ENCODE measurements around the gene FRAT1. TPM values are rescaled to one million over a fixed set of nuclear protein-coding genes. Genes with fewer than 3 reads are reported as not detected.

FRAT1 gene
- total and polyA plus RNA-seq, 2 of the 4 experiments (the other 2 are of a cell fraction) = 0.54 to 0.89 TPM

DNA sequence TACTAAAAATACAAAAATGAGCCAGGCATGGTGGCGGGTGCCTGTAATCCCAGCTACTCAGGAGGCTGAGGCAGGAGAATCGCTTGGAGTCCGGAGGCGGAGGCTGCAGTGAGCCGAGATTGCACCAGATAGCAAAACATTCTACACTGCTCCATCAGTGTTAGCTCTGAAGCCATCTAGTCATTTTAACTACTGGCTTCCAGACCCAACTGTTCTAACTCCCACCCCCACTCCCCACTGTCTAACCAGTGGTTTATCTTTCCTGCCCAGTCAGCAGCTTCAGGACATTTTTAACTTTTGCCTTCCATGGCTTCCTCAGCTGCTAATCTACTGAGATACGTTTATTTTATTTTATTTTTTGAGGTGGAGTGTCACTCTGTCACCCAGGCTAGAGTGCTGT lies 6.2 kb upstream of the FRAT1 start:
- 80% methylated on average over 1 of the region's 6 CpGs; no CpG with 5 or more reads in 1 of the 2 experiments for WGBS, 2 experiments (ENCODE audit: extremely low coverage in 2 of 2, insufficient read length in 1 of 2)
- no peak overlapping the region for H3K18ac ChIP-seq (ENCODE audit: low read depth, low read length)
- no peak overlapping the region for H3K4me2 ChIP-seq (ENCODE audit: low read depth, low read length)
- no peak overlapping the region for H3K4me3 ChIP-seq (ENCODE audit: insufficient read depth, low read depth, low read length)
- H3K4ac ChIP-seq (ENCODE audit: low read depth, low read length) = no peak overlapping the region
- no peak for TF ChIP-seq RAD21 (IDR thresholded peaks at IDR 0.05; ENCODE audit: low read length)
- no peak for TF ChIP-seq FOS (IDR thresholded peaks at IDR 0.05; ENCODE audit: low read depth, low read length)
- no peak for TF ChIP-seq RCOR1 (IDR thresholded peaks at IDR 0.05; ENCODE audit: insufficient replicate concordance, low read length)
- no peak for TF ChIP-seq USF2 (IDR thresholded peaks at IDR 0.05; ENCODE audit: low read depth, low read length)
- TF ChIP-seq SMC3 (IDR thresholded peaks at IDR 0.05; ENCODE audit: low read depth, low read length) = no peak
- TF ChIP-seq ELK1 (IDR thresholded peaks at IDR 0.05; ENCODE audit: borderline replicate concordance, low read depth, low read length) = no peak
- no peak for TF ChIP-seq BHLHE40 (IDR thresholded peaks at IDR 0.05; ENCODE audit: low read depth, low read length)
- no peak for TF ChIP-seq RFX5 (IDR thresholded peaks at IDR 0.05; ENCODE audit: low read depth, low read length)
- no peak for TF ChIP-seq MAFK (IDR thresholded peaks at IDR 0.05; ENCODE audit: low read depth, low read length)
- no peaks in the 10 kb centered on the region for H3K36me3 ChIP-seq (ENCODE audit: control insufficient read depth, insufficient read depth, low read length)
- POLR2A ChIA-PET (ENCODE audit: unreplicated experiment) = no interaction called here
- in situ Hi-C loops (cut with MboI; ENCODE audit: low sequenced_read_pairs) (no loop called here), dilution Hi-C loops (cut with HindIII; ENCODE audit: low sequenced_read_pairs, unreplicated experiment) (no loop called here), intact Hi-C loops (cut with micrococcal nuclease) (no loop called here)
- no peak overlapping the region for H3K9ac ChIP-seq (ENCODE audit: low read depth, low read length)
- H2BK15ac ChIP-seq (ENCODE audit: low read depth, low read length) = no peak overlapping the region
- H4K91ac ChIP-seq (ENCODE audit: insufficient read depth, low read depth, low read length) = no peak overlapping the region
- no peaks in the 10 kb centered on the region for H3K9me1 ChIP-seq (ENCODE audit: insufficient read depth, low read length)
- H3K23ac ChIP-seq (ENCODE audit: low read depth, low read length) = no peak overlapping the region
- no peak overlapping the region for H2AK9ac ChIP-seq (replicated peaks; ENCODE audit: low read depth, low read length, poor library complexity)
- no peak overlapping the region for H2AFZ ChIP-seq (replicated peaks; ENCODE audit: low read length, poor library complexity)
- H3K27ac ChIP-seq (ENCODE audit: insufficient read depth, low read length) = no peak overlapping the region
- CTCF ChIA-PET = no interaction called here
- no peak overlapping the region for H2BK120ac ChIP-seq (ENCODE audit: low read depth, low read length)
- H4K20me1 ChIP-seq (ENCODE audit: insufficient read depth, low read length) = no peaks in the 10 kb centered on the region
- H3K14ac ChIP-seq (replicated peaks; ENCODE audit: low read depth, low read length) = no peak overlapping the region
- no peak overlapping the region for H4K8ac ChIP-seq (ENCODE audit: low read depth in 2 of 2, low read length in 2 of 2)
- no peak overlapping the region for H4K5ac ChIP-seq (ENCODE audit: low read depth, low read length)
- ATAC-seq (ENCODE audit: low read depth) (no peak), DNase-seq (no peak)
- no peaks in the 10 kb centered on the region for H3K79me1 ChIP-seq (ENCODE audit: low read depth in 1 of 2, low read length in 2 of 2)
- no peak overlapping the region for H3K56ac ChIP-seq (ENCODE audit: extremely low read depth, insufficient read depth, low read length)
- no peak overlapping the region for H2BK5ac ChIP-seq (ENCODE audit: low read depth, low read length, poor library complexity, severe bottlenecking)
- no TSS peak for BruUV-seq (replicated peaks)
- H2BK20ac ChIP-seq (ENCODE audit: low read depth, low read length) = no peak overlapping the region
- H2AK5ac ChIP-seq (ENCODE audit: low read depth, low read length) = no peak overlapping the region
- no peaks in the 10 kb centered on the region for H3K27me3 ChIP-seq (ENCODE audit: control insufficient read depth, insufficient read depth, low read length)
- H3K4me1 ChIP-seq (ENCODE audit: control insufficient read depth, insufficient read depth, low read length) = no peaks in the 10 kb centered on the region
- H3K9me3 ChIP-seq (ENCODE audit: control insufficient read depth, insufficient read depth, low read length) = no peaks in the 10 kb centered on the region

All from IMR-90 (cell line).